ENCODE measurements around the gene MYLK3.

MYLK3 gene

DNA sequence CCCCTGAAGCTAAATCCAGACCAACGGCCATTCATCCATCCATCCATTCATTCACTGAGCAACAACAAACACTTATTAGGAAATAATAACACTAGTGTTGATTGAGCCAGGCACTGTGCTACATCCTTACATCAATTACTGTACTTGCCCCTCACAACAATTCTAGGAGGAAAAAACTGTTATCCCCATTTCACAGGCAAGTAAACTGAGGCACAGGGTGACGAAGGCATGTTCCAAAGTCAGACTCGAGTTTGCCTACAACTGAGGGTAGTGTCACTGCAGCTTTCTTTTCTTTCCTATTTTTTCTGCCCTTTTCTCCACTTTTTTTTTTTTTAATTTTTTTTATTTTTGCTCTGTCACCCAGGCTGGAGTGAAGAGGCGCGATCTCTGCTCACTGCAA, 11.2 kb upstream of the MYLK3 start:
- no peak overlapping the region for H3K4me3 ChIP-seq (ENCODE audit: low read length)
- TF ChIP-seq, protein P1, sequence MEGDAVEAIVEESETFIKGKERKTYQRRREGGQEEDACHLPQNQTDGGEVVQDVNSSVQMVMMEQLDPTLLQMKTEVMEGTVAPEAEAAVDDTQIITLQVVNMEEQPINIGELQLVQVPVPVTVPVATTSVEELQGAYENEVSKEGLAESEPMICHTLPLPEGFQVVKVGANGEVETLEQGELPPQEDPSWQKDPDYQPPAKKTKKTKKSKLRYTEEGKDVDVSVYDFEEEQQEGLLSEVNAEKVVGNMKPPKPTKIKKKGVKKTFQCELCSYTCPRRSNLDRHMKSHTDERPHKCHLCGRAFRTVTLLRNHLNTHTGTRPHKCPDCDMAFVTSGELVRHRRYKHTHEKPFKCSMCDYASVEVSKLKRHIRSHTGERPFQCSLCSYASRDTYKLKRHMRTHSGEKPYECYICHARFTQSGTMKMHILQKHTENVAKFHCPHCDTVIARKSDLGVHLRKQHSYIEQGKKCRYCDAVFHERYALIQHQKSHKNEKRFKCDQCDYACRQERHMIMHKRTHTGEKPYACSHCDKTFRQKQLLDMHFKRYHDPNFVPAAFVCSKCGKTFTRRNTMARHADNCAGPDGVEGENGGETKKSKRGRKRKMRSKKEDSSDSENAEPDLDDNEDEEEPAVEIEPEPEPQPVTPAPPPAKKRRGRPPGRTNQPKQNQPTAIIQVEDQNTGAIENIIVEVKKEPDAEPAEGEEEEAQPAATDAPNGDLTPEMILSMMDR (IDR thresholded peaks at IDR 0.05; ENCODE audit: insufficient read depth, low read depth, low read length, missing control alignments), result no peak
- no peak for DNase-seq (ENCODE audit: low read depth)

- no peak overlapping the region for H3K4me3 ChIP-seq (ENCODE audit: low read length)
- no peak for DNase-seq (ENCODE audit: low read depth)
- TF ChIP-seq, protein P1 (IDR thresholded peaks at IDR 0.05; ENCODE audit: insufficient read depth, low read depth, low read length, missing control alignments), result no peak
Observed at GRCh38 chr16:46757339-46758050, 9.4 kb upstream of the MYLK3 start.

GRCh38 chr16:46756772-46757171, 8.6 kb upstream of the MYLK3 start:
- no peak overlapping the region for H3K4me3 ChIP-seq (ENCODE audit: low read length)
- no peak for DNase-seq (ENCODE audit: low read depth)
- TF ChIP-seq, protein P1 (IDR thresholded peaks at IDR 0.05; ENCODE audit: insufficient read depth, low read depth, low read length, missing control alignments), result no peak

DNA sequence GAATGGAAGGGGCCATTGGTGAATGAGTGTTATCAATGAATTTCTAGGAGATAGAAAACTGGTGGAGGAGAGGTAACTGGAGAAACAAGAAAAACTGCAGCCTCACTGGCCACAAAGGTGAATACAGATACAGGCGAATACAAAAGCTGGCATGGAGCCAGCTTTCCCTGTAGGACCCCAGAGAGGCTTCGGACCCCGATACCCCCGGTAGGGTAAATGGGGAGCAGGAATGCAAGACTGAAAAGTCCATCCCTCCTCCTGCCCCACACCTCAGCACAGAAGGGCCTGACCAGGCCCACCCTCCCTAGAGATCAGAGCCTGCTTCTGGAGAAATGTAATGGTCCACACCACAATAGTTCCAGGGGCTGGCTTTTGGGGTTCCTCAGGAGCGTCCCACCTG, 4.9 kb upstream of the MYLK3 start:
- DNase-seq (ENCODE audit: low read depth), result no peak
- no peak overlapping the region for H3K4me3 ChIP-seq (ENCODE audit: low read length)
- TF ChIP-seq, protein P1 (IDR thresholded peaks at IDR 0.05; ENCODE audit: insufficient read depth, low read depth, low read length, missing control alignments), result no peak

DNA sequence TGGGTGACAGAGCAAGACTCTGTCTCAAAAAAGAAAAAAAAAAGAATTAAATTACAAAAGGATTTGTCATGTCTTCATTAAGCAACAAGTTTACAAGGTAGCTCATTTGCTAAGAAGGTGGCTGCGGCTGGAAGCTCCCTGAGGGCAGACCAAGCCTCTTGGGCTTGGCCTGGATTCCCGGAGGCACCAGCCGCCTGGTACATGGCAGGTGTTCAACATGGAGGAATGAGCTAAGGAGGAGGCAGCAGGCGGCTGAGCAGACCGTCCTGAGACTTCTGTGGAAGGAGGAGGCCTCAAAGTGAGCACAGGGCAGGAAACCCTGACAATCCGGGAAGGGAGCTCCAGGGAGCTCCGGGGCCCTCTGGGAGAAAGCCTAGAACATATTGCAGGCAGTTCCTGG, 3.2 kb upstream of the MYLK3 start:
- H3K4me3 ChIP-seq (ENCODE audit: low read length), result no peak overlapping the region
- TF ChIP-seq, protein P1 (IDR thresholded peaks at IDR 0.05; ENCODE audit: insufficient read depth, low read depth, low read length, missing control alignments), result no peak
- DNase-seq (ENCODE audit: low read depth), result no peak

- no peak overlapping the region for H3K4me3 ChIP-seq (ENCODE audit: low read length)
- TF ChIP-seq, protein P1 (IDR thresholded peaks at IDR 0.05; ENCODE audit: insufficient read depth, low read depth, low read length, missing control alignments), result no peak
- no peak for DNase-seq (ENCODE audit: low read depth)
Observed at GRCh38 chr16:46748775-46749705, 896 bp upstream of the MYLK3 start.
